SK-N-SH (cell line): ENCODE measurements around the gene ATL2.

Experiments
- EP300 ChIP-seq, 2 experiments: IDR thresholded peaks; 2 replicates each; pipeline versions ENCODE4 v1.4.0 to v1.6.1; 2012; ENCODE audit warnings: borderline replicate concordance in 1 of 2, low read depth in 1 of 2, low read length in 1 of 2
- FOXM1 ChIP-seq: IDR thresholded peaks from 2 replicates; pipeline ENCODE4 v1.4.0; 2012; ENCODE audit warnings: low read depth, mild to moderate bottlenecking
- NFIC ChIP-seq: IDR thresholded peaks from 2 replicates; pipeline ENCODE4 v1.4.0; 2012; ENCODE audit warnings: borderline replicate concordance
- POLR2AphosphoS5 ChIP-seq: IDR thresholded peaks from 2 replicates; pipeline ENCODE4 v1.6.1; 2012; ENCODE audit warnings: low read depth, low read length
- RFX5 ChIP-seq: IDR thresholded peaks from 2 replicates; pipeline ENCODE4 v1.6.1; 2012; ENCODE audit warnings: mild to moderate bottlenecking, improper control_type of control experiment, low read length
- TCF12 ChIP-seq: IDR thresholded peaks from 2 replicates; pipeline ENCODE4 v1.4.0; 2012
- TF ChIP-seq, protein P1 (sequence below): fragments of 200-600 bp; sonication (generic); IDR thresholded peaks from 2 replicates; pipeline ENCODE4 v1.6.1; 2017; ENCODE audit warnings: antibody characterized with exemption, mild to moderate bottlenecking, moderate library complexity
- TF ChIP-seq, protein P2 (sequence below): IDR thresholded peaks from 2 replicates; pipeline ENCODE4 v1.4.0; 2012; ENCODE audit warnings: low read depth

DNA sequence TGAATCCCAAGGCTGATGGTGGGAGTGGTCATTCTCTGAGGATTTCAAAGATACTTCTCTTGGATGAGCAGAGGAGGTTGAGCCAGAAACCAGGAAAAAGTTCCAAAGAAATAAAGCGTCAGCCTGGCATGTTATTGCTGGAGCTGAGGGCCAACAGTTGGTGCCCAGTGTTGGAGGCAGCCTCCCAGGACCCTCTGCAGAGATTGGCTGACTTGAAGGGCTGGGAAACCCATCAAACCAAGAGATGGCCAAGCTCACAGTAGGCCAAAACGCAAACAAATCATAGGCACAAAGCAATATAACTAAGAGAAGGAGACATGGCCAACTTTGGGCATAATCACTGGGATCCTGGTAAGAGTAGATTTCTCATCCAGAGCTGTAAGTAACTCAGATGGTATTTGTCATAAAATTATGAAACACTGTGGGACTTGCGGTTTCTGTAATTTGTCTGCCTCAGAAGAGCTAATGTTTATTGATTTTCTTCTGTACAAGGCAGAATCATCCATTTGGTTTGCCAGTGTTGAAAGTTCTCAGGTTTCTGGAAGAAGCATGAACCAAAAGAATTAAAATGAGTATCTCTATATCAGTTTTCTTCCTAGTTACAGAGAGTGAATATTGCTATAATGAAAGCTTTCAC lies 108.3 kb downstream of the ATL2 start:
- TF ChIP-seq, protein P1, sequence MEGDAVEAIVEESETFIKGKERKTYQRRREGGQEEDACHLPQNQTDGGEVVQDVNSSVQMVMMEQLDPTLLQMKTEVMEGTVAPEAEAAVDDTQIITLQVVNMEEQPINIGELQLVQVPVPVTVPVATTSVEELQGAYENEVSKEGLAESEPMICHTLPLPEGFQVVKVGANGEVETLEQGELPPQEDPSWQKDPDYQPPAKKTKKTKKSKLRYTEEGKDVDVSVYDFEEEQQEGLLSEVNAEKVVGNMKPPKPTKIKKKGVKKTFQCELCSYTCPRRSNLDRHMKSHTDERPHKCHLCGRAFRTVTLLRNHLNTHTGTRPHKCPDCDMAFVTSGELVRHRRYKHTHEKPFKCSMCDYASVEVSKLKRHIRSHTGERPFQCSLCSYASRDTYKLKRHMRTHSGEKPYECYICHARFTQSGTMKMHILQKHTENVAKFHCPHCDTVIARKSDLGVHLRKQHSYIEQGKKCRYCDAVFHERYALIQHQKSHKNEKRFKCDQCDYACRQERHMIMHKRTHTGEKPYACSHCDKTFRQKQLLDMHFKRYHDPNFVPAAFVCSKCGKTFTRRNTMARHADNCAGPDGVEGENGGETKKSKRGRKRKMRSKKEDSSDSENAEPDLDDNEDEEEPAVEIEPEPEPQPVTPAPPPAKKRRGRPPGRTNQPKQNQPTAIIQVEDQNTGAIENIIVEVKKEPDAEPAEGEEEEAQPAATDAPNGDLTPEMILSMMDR: no peak
- no peak for TF ChIP-seq TCF12
- no peak for TF ChIP-seq RFX5
- TF ChIP-seq, protein P2, sequence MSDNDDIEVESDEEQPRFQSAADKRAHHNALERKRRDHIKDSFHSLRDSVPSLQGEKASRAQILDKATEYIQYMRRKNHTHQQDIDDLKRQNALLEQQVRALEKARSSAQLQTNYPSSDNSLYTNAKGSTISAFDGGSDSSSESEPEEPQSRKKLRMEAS: no peak
- no peak for TF ChIP-seq NFIC
- no peak for TF ChIP-seq FOXM1
- TF ChIP-seq POLR2AphosphoS5: no peak
- no peak for TF ChIP-seq EP300 (IDR thresholded peaks at IDR 0.05; ENCODE audit: borderline replicate concordance in 1 of 2, low read depth in 1 of 2, low read length in 1 of 2)
